Measurements from ENCODE around the gene FLRT1.

GRCh38 chr11:63997801-63998337 is 37.9 kb upstream of the FLRT1 start:
- TF ChIP-seq ZSCAN29 (CRISPR knock-in tag; conservative IDR thresholded peaks at IDR 0.05), result no peak
- no peak for TF ChIP-seq ELF4 (CRISPR knock-in tag; IDR thresholded peaks at IDR 0.05; ENCODE audit: borderline replicate concordance)
- TF ChIP-seq POGK (CRISPR knock-in tag; conservative IDR thresholded peaks at IDR 0.05), result no peak
- no peak for TF ChIP-seq USF2 (IDR thresholded peaks at IDR 0.05; ENCODE audit: low read depth, low read length)
- no peak for TF ChIP-seq USF2 (CRISPR knock-in tag; IDR thresholded peaks at IDR 0.05; ENCODE audit: borderline replicate concordance)
- TF ChIP-seq RCOR2 (CRISPR knock-in tag; IDR thresholded peaks at IDR 0.05), result no peak
- TF ChIP-seq BCLAF1 (IDR thresholded peaks at IDR 0.05), result no peak
